IMR-90 (cell line): ENCODE results near the gene MS4A18. TPM values are rescaled to one million over a fixed set of nuclear protein-coding genes. Genes with fewer than 3 reads are reported as not detected.
A peak's percentile ranks its signal among the peaks of the same experiment; 100 is the strongest.

Experiments
- ATAC-seq: fragments of 200-7000 bp; cut with Tn5 transposase; 2 replicates; pipeline ENCODE4 v1.9.1; 2020; ENCODE audit warnings: low read depth, mild to moderate bottlenecking, moderate library complexity
- BruUV-seq: library from RNA; stranded (reverse); fragments of 400-500 nt; replicated peaks from 2 replicates; lab custom pipeline; 2021; lab: Mats Ljungman, UMichigan
- CTCF ChIA-PET: fragments of 300-600 bp; formaldehyde crosslinking; extraction: SDS; loops from one replicate; lab custom pipeline; 2021; ENCODE audit warnings: antibody characterized with exemption; lab: Yijun Ruan, JAX
- POLR2A ChIA-PET: fragments of 300-600 bp; sonication (Branson Sonifier 250); formaldehyde crosslinking; loops from one replicate; lab custom pipeline; 2022; ENCODE audit warnings: antibody characterized with exemption; ENCODE audit not compliant: unreplicated experiment; lab: Charles Lee
- DNase-seq: peaks from one replicate; pipeline ENCODE4 v3.0.0; 2013
- H2AFZ ChIP-seq: replicated peaks from 2 replicates; pipeline ENCODE3; 2013; ENCODE audit warnings: low read length, mild to moderate bottlenecking; ENCODE audit not compliant: poor library complexity
- H2AK5ac ChIP-seq: 2 replicates; pipeline ENCODE4 v1.6.1; 2013; ENCODE audit warnings: low read depth, low read length, inconsistent platforms
- H2AK9ac ChIP-seq: replicated peaks from 2 replicates; pipeline ENCODE3; 2013; ENCODE audit warnings: mild to moderate bottlenecking, low read depth, low read length, moderate library complexity; ENCODE audit not compliant: poor library complexity
- H2BK120ac ChIP-seq: 2 replicates; pipeline ENCODE4 v1.6.1; 2013; ENCODE audit warnings: low read depth, low read length, inconsistent platforms
- H2BK15ac ChIP-seq: 3 replicates; pipeline ENCODE4 v1.6.1; 2013; ENCODE audit warnings: low read depth, low read length, inconsistent platforms
- H2BK20ac ChIP-seq: 2 replicates; pipeline ENCODE4 v1.6.1; 2013; ENCODE audit warnings: low read depth, mild to moderate bottlenecking, inconsistent platforms, low read length, moderate library complexity
- H2BK5ac ChIP-seq: 2 replicates; pipeline ENCODE4 v1.6.1; 2013; ENCODE audit warnings: mild to moderate bottlenecking, low read depth, low read length, inconsistent platforms; ENCODE audit not compliant: poor library complexity, severe bottlenecking
- H3K14ac ChIP-seq: replicated peaks from 2 replicates; pipeline ENCODE4 v1.6.1; 2013; ENCODE audit warnings: low read depth, low read length, inconsistent platforms
- H3K18ac ChIP-seq: 2 replicates; pipeline ENCODE4 v1.6.1; 2013; ENCODE audit warnings: low read depth, low read length, control low read depth
- H3K23ac ChIP-seq: 2 replicates; pipeline ENCODE4 v1.6.1; 2013; ENCODE audit warnings: low read depth, low read length, inconsistent platforms
- H3K27ac ChIP-seq: 2 replicates; pipeline ENCODE4 v1.5.1; 2013; ENCODE audit warnings: mild to moderate bottlenecking, control low read depth, low read length; ENCODE audit not compliant: insufficient read depth
- H3K27me3 ChIP-seq: 2 replicates; pipeline ENCODE4 v1.6.1; 2013; ENCODE audit warnings: low read length; ENCODE audit not compliant: control insufficient read depth, insufficient read depth
- H3K36me3 ChIP-seq: 2 replicates; pipeline ENCODE4 v1.6.1; 2013; ENCODE audit warnings: low read length, mixed read lengths; ENCODE audit not compliant: control insufficient read depth, insufficient read depth
- H3K4ac ChIP-seq: 2 replicates; pipeline ENCODE4 v1.6.1; 2013; ENCODE audit warnings: low read depth, low read length, inconsistent platforms
- H3K4me1 ChIP-seq: 2 replicates; pipeline ENCODE4 v1.6.1; 2013; ENCODE audit warnings: low read length, mixed read lengths; ENCODE audit not compliant: control insufficient read depth, insufficient read depth
- H3K4me2 ChIP-seq: 2 replicates; pipeline ENCODE4 v1.6.1; 2013; ENCODE audit warnings: low read depth, mild to moderate bottlenecking, control low read depth, low read length, moderate library complexity
- H3K4me3 ChIP-seq: 2 replicates; pipeline ENCODE4 v1.5.1; 2013; ENCODE audit warnings: low read depth, mild to moderate bottlenecking, control low read depth, low read length, moderate library complexity; ENCODE audit not compliant: insufficient read depth
- H3K56ac ChIP-seq: 2 replicates; pipeline ENCODE4 v1.6.1; 2013; ENCODE audit warnings: low read length, inconsistent platforms; ENCODE audit not compliant: insufficient read depth; ENCODE audit errors: extremely low read depth
- H3K79me1 ChIP-seq, 2 experiments: 2 replicates each; pipeline ENCODE4 v1.6.1; 2013; ENCODE audit warnings: low read length in 2 of 2, inconsistent platforms in 1 of 2, low read depth in 1 of 2
- H3K9ac ChIP-seq: 2 replicates; pipeline ENCODE4 v1.6.1; 2013; ENCODE audit warnings: low read depth, low read length, control low read depth
- H3K9me1 ChIP-seq: 2 replicates; pipeline ENCODE4 v1.6.1; 2013; ENCODE audit warnings: low read length, inconsistent platforms; ENCODE audit not compliant: insufficient read depth
- H3K9me3 ChIP-seq: 2 replicates; pipeline ENCODE4 v1.6.1; 2013; ENCODE audit warnings: low read length; ENCODE audit not compliant: control insufficient read depth, insufficient read depth
- H4K20me1 ChIP-seq: 2 replicates; pipeline ENCODE4 v1.6.1; 2013; ENCODE audit warnings: low read length, inconsistent platforms; ENCODE audit not compliant: insufficient read depth
- H4K5ac ChIP-seq: 2 replicates; pipeline ENCODE4 v1.6.1; 2013; ENCODE audit warnings: mild to moderate bottlenecking, low read depth, low read length, control low read depth
- H4K8ac ChIP-seq, 2 experiments: 2 replicates each; pipeline ENCODE4 v1.6.1; 2013; ENCODE audit warnings: low read depth in 2 of 2, low read length in 2 of 2, control low read depth in 1 of 2, inconsistent platforms in 1 of 2
- H4K91ac ChIP-seq: 2 replicates; pipeline ENCODE4 v1.6.1; 2013; ENCODE audit warnings: low read depth, low read length, inconsistent platforms; ENCODE audit not compliant: insufficient read depth
- CHD1 ChIP-seq: IDR thresholded peaks from 2 replicates; pipeline ENCODE4 v1.6.1; 2012; ENCODE audit warnings: low read depth, low read length, improper control_type of control experiment
- WGBS, 2 experiments: methylation state at CpG; one replicate each; pipeline versions ENCODE4 v1.1.5 to v1.1.7; 2013; ENCODE audit warnings: missing lambda C conversion rate in 2 of 2; ENCODE audit not compliant: insufficient read length in 1 of 2; ENCODE audit errors: extremely low coverage in 2 of 2; 5-methylcytosine and 5-hydroxymethylcytosine counted together
- dilution Hi-C: fragments of 300-500 bp; cut with HindIII; formaldehyde crosslinking; loops from one replicate; pipeline ENCODE4 v1.14.3; 2018; ENCODE audit warnings: low sequenced_read_pairs; ENCODE audit not compliant: unreplicated experiment
- in situ Hi-C: fragments of 300-500 bp; cut with MboI; formaldehyde crosslinking; loops from 3 replicates; pipeline ENCODE4 v1.14.3; 2019; ENCODE audit warnings: low sequenced_read_pairs, inconsistent platforms, mixed read lengths
- intact Hi-C: fragments of 100-400 bp; cut with micrococcal nuclease; formaldehyde crosslinking; loops from 2 replicates; pipeline ENCODE4 v1.10.0; 2022
- polyA plus RNA-seq, 3 experiments: library from polyadenylated mRNA; depleted of rRNA; stranded (reverse); fragments of >200 nt; gene quantifications; 2 replicates each; pipeline ENCODE4 v1.2.3, GENCODE V29; 2012; ENCODE audit warnings: low replicate concordance in 1 of 3
- total RNA-seq: library from RNA; depleted of rRNA; stranded (reverse); fragments of >200 nt; gene quantifications from 2 replicates; pipeline ENCODE4 v1.2.3, GENCODE V29; 2012
- TF ChIP-seq, protein P1 (sequence below): conservative IDR thresholded peaks from 2 replicates; pipeline ENCODE4 v1.5.1; 2012; ENCODE audit warnings: mild to moderate bottlenecking, low read depth, low read length, improper control_type of control experiment

MS4A18 gene
- total and polyA plus RNA-seq, 2 of the 4 experiments (the other 2 are of a cell fraction): not detected

DNA sequence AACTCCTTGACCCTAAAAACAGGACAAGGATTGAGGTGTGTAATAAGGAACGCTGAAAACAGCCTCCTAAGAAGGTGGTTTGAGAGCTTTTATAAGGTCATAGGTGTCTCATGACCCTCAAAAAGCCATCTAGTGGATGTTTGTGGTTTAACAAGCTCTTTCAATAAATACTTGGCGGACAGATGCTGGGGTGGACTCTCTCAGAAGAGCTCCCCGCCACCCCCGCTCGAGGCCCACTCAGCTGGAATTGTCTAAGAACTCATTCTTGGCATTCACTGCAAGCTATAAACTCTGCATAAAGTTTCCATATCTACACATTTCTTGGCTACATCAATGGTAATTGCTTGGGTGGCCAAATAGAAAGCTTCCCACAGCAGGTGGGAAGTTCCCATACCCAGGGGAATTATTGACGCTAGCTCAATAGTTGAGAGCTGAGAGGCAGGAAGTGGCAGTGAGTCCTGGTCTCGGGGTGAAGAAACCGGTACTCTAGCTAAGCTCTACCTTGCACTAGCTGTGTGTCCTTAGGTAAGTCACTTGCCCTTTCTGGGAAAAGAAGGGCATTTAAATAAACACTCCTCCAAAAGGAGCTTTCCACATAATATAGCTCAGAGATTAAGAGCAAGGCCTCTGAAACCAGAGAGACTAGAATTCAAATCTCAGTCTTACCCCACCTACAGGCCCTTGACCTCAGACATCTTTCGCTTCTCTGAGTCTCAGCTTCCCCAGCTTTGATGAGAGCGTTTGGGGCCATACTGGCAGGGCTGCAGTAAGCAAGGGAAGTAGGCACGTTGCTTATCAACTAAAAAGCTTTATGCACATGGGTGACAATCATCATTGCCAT lies 38.6 kb downstream of the MS4A18 start:
- H3K9me3 ChIP-seq: no peaks in the 10 kb centered on the region
- H4K91ac ChIP-seq: no peak overlapping the region
- in situ Hi-C loops: no loop called here
- BruUV-seq: no TSS peak
- H3K4me2 ChIP-seq: no peak overlapping the region
- no peak overlapping the region for H3K4me3 ChIP-seq
- H3K9me1 ChIP-seq: no peaks in the 10 kb centered on the region
- H3K9ac ChIP-seq: no peak overlapping the region
- no peak overlapping the region for H3K18ac ChIP-seq
- no peak overlapping the region for H2BK5ac ChIP-seq
- ChIA-PET CTCF (interaction anchor here (0.9 to 1.4 kb wide), 3 partner anchors 10 to 18 kb away, joined by 3 to 8 read pairs (median 4); no protein-coding TSS in a partner anchor), POLR2A (interaction anchor here (0.6 kb wide), 2 partner anchors 81 to 390 kb away, joined by 3 read pairs; no protein-coding TSS in a partner anchor)
- H4K20me1 ChIP-seq: no peaks in the 10 kb centered on the region
- H2AK9ac ChIP-seq: peak overlapping the region; percentile 31
- H2BK120ac ChIP-seq: no peak overlapping the region
- no peak overlapping the region for H4K8ac ChIP-seq
- H3K56ac ChIP-seq: no peak overlapping the region
- H3K23ac ChIP-seq: no peak overlapping the region
- H2AFZ ChIP-seq: no peak overlapping the region
- peaks cover 8% of the 10 kb centered on the region for H3K27me3 ChIP-seq
- H3K27ac ChIP-seq: no peak overlapping the region
- WGBS, 2 experiments: 60% methylated on average over 3 of the region's 11 CpGs; no CpG with 5 or more reads in 1 of the 2 experiments
- no peaks in the 10 kb centered on the region for H3K79me1 ChIP-seq
- no peaks in the 10 kb centered on the region for H3K36me3 ChIP-seq
- dilution Hi-C loops: no loop called here
- H2BK20ac ChIP-seq: no peak overlapping the region
- no peak overlapping the region for H2AK5ac ChIP-seq
- intact Hi-C loops: no loop called here
- no peak for DNase-seq
- TF ChIP-seq, protein P1, sequence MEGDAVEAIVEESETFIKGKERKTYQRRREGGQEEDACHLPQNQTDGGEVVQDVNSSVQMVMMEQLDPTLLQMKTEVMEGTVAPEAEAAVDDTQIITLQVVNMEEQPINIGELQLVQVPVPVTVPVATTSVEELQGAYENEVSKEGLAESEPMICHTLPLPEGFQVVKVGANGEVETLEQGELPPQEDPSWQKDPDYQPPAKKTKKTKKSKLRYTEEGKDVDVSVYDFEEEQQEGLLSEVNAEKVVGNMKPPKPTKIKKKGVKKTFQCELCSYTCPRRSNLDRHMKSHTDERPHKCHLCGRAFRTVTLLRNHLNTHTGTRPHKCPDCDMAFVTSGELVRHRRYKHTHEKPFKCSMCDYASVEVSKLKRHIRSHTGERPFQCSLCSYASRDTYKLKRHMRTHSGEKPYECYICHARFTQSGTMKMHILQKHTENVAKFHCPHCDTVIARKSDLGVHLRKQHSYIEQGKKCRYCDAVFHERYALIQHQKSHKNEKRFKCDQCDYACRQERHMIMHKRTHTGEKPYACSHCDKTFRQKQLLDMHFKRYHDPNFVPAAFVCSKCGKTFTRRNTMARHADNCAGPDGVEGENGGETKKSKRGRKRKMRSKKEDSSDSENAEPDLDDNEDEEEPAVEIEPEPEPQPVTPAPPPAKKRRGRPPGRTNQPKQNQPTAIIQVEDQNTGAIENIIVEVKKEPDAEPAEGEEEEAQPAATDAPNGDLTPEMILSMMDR: peak; percentile 11; the same call in 1 of the 2 replicates
- no peak for TF ChIP-seq CHD1
- H3K14ac ChIP-seq: no peak overlapping the region
- no peak overlapping the region for H2BK15ac ChIP-seq
- H4K5ac ChIP-seq: no peak overlapping the region
- H3K4me1 ChIP-seq: no peaks in the 10 kb centered on the region
- no peak for ATAC-seq
- no peak overlapping the region for H3K4ac ChIP-seq
